Caco-2 (cell line): ENCODE data around the gene TYK2. TPM values are rescaled to one million over a fixed set of nuclear protein-coding genes. Genes with fewer than 3 reads are reported as not detected.

Experiments used
- BruUV-seq: library from RNA; stranded (reverse); fragments of 400-500 nt; replicated peaks from 2 replicates; lab custom pipeline; 2021; lab: Mats Ljungman, UMichigan
- CTCF ChIA-PET: fragments of 300-600 bp; sonication (Branson Sonifier 250); formaldehyde crosslinking; loops from one replicate; lab custom pipeline; 2022; ENCODE audit warnings: antibody characterized with exemption; lab: Charles Lee
- POLR2A ChIA-PET: fragments of 300-600 bp; sonication (Branson Sonifier 250); formaldehyde crosslinking; loops from one replicate; lab custom pipeline; 2022; ENCODE audit warnings: antibody characterized with exemption; lab: Charles Lee
- DNase-seq, 2 experiments: peaks; one replicate each; pipeline versions ENCODE4 v3.0.0 to v3.0.0-alpha.2; 2020 to 2022
- H3K27me3 ChIP-seq: replicated peaks from 2 replicates; pipeline ENCODE4 v1.6.0; 2011; ENCODE audit warnings: low read length; ENCODE audit not compliant: control insufficient read depth, insufficient read depth
- H3K36me3 ChIP-seq: 2 replicates; pipeline ENCODE4 v1.5.1; 2011; ENCODE audit warnings: low read length; ENCODE audit not compliant: control insufficient read depth, insufficient read depth
- H3K4me1 ChIP-seq: fragments of 250-450 bp; sonication (Bioruptor Pico); 2 replicates; pipeline ENCODE4 v1.5.1; 2020; ENCODE audit warnings: mild to moderate bottlenecking
- H3K4me3 ChIP-seq: 2 replicates; pipeline ENCODE4 v1.5.1; 2011; ENCODE audit warnings: low read depth, mild to moderate bottlenecking, control low read depth, low read length
- H3K9me3 ChIP-seq: fragments of 250-450 bp; sonication (Bioruptor Pico); 2 replicates; pipeline ENCODE4 v1.5.1; 2020; ENCODE audit warnings: mild to moderate bottlenecking, moderate library complexity
- H3K27ac Mint-ChIP-seq: one replicate; pipeline ENCODE4 v1.8.0; 2022; ENCODE audit warnings: mixed read lengths; ENCODE audit not compliant: unreplicated experiment
- H3K27me3 Mint-ChIP-seq: one replicate; pipeline ENCODE4 v1.8.0; 2022; ENCODE audit warnings: mixed read lengths; ENCODE audit not compliant: insufficient read depth, unreplicated experiment
- H3K36me3 Mint-ChIP-seq: one replicate; pipeline ENCODE4 v1.8.0; 2022; ENCODE audit warnings: mild to moderate bottlenecking, mixed read lengths; ENCODE audit not compliant: insufficient read depth, unreplicated experiment
- H3K4me1 Mint-ChIP-seq: one replicate; pipeline ENCODE4 v1.8.0; 2022; ENCODE audit warnings: low read depth, mixed read lengths; ENCODE audit not compliant: unreplicated experiment
- H3K4me3 Mint-ChIP-seq: one replicate; pipeline ENCODE4 v1.8.0; 2022; ENCODE audit warnings: mild to moderate bottlenecking, moderate library complexity, mixed read lengths; ENCODE audit not compliant: unreplicated experiment
- H3K9me3 Mint-ChIP-seq: one replicate; pipeline ENCODE4 v1.8.0; 2022; ENCODE audit warnings: mixed read lengths; ENCODE audit not compliant: unreplicated experiment
- intact Hi-C: fragments of 100-400 bp; cut with micrococcal nuclease; formaldehyde crosslinking; loops from one replicate; pipeline ENCODE4 v1.10.0; 2022; ENCODE audit not compliant: unreplicated experiment
- microRNA-seq: library from miRNA; unstranded; fragments of <30 nt; microRNA quantifications from one replicate; pipeline ENCODE4 v1.2.0, GENCODE V29; 2022
- total RNA-seq: library from RNA; stranded (reverse); gene quantifications from 2 replicates; pipeline ENCODE4 v1.2.3, GENCODE V29; 2022
- TF ChIP-seq, protein P1 (sequence below), 2 experiments: fragments of 200-600 bp in 1 of 2; IDR thresholded peaks; 1 replicate in 1 of 2; 2 replicates in 1 of 2; pipeline versions ENCODE4 v1.5.1 to v1.8.0; 2011 to 2022; ENCODE audit warnings: antibody characterized with exemption in 1 of 2, control low read depth in 1 of 2, inconsistent platforms in 1 of 2, low read depth in 1 of 2, low read length in 1 of 2, mild to moderate bottlenecking in 1 of 2, moderate library complexity in 1 of 2; ENCODE audit not compliant: insufficient read depth in 1 of 2, severe bottlenecking in 1 of 2, unreplicated experiment in 1 of 2

Gene TYK2
- total RNA-seq, 1 experiment from 2014 or later: 134 TPM

DNA sequence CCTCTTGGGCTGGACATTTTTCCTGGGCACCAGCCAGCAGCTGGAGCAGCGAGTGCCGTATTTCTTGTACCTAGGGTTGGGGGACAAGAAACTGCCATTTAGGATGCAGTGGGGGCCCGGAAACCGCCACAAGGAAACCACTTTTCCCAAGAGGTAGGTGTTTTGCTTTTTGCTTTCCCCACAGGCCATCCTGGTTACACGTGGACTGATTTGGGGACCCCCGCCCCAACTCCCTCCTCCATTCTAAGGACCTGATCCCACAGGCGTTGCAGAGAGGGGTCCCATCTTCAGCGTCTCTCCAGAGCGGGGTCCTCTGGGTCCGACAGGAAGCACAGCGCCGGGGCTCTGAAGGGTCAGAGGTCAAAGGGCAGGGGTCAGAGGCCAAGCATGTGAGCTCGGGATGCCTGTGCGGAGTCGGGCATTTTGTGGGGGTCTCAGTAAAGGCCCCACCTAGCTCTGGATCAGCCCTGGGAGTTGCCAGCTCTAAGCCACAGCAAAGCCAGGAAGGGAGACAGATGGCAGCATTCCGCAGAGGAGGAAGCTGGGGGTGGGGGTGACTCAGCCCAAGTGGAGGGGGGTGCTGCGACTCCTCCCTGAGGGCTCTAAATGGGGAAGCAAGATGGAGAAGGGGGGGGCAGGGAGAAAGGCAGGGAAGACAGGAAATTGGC is 75.1 kb downstream of the TYK2 start:
- Mint-ChIP-seq H3K9me3 (no peaks in the 10 kb centered on the region), H3K27me3 (no peaks in the 10 kb centered on the region), H3K4me3 (no peak overlapping the region), H3K4me1 (no peaks in the 10 kb centered on the region), H3K27ac (no peak overlapping the region), H3K36me3 (no peaks in the 10 kb centered on the region)
- Histone ChIP-seq H3K4me3 (no peak overlapping the region), H3K9me3 (no peaks in the 10 kb centered on the region), H3K36me3 (no peaks in the 10 kb centered on the region), H3K27me3 (no peaks in the 10 kb centered on the region), H3K4me1 (no peaks in the 10 kb centered on the region)
- no TSS peak for BruUV-seq
- TF ChIP-seq, protein P1, sequence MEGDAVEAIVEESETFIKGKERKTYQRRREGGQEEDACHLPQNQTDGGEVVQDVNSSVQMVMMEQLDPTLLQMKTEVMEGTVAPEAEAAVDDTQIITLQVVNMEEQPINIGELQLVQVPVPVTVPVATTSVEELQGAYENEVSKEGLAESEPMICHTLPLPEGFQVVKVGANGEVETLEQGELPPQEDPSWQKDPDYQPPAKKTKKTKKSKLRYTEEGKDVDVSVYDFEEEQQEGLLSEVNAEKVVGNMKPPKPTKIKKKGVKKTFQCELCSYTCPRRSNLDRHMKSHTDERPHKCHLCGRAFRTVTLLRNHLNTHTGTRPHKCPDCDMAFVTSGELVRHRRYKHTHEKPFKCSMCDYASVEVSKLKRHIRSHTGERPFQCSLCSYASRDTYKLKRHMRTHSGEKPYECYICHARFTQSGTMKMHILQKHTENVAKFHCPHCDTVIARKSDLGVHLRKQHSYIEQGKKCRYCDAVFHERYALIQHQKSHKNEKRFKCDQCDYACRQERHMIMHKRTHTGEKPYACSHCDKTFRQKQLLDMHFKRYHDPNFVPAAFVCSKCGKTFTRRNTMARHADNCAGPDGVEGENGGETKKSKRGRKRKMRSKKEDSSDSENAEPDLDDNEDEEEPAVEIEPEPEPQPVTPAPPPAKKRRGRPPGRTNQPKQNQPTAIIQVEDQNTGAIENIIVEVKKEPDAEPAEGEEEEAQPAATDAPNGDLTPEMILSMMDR (IDR thresholded peaks at IDR 0.05; ENCODE audit: insufficient read depth in 1 of 2, low read depth in 1 of 2, low read length in 1 of 2, severe bottlenecking in 1 of 2, unreplicated experiment in 1 of 2): no peak
- intact Hi-C loops: no loop called here
- ChIA-PET CTCF (interaction anchor here (0.9 kb wide), 1 partner anchor 47 kb away, joined by 6 read pairs; no protein-coding TSS in a partner anchor), POLR2A (interaction anchor here (1.2 kb wide), 1 partner anchor 16 kb away, joined by 5 read pairs; no protein-coding TSS in a partner anchor)
- DNase-seq: no peak

Small RNA genes within 50 kb of the gene (microRNA-seq; reads per million reads assigned to microRNA genes)
- gene MIR1181: 1.3 reads per million

Other genes starting within 250 kb of the TYK2 start
- 144 and 171 TPM in 2 replicates for gene DNMT1, start 185.6 kb downstream of the TYK2 start, total RNA-seq
- 6.2 and 7.2 TPM in 2 replicates for gene S1PR2, start 149.2 kb downstream of the TYK2 start, total RNA-seq
- gene MRPL4, start 128.4 kb downstream of the TYK2 start, total RNA-seq: 85.9 and 87.4 TPM in 2 replicates
- gene ICAM1, start 109.5 kb downstream of the TYK2 start, total RNA-seq: 15.7 and 17.9 TPM in 2 replicates
- 9.0 and 9.4 TPM in 2 replicates for gene ICAM4, start 93.6 kb downstream of the TYK2 start, total RNA-seq
- gene ICAM5, start 90.6 kb downstream of the TYK2 start, total RNA-seq: 2.5 and 3.2 TPM in 2 replicates
- 2.5 and 3.8 TPM in 2 replicates for gene ZGLP1, start 70.8 kb downstream of the TYK2 start, total RNA-seq
- gene FDX2, start 64.6 kb downstream of the TYK2 start, total RNA-seq: 28.7 and 30.3 TPM in 2 replicates
- gene RAVER1, start 47.0 kb downstream of the TYK2 start, total RNA-seq: 53.9 and 55.1 TPM in 2 replicates
- gene ICAM3, start 40.9 kb downstream of the TYK2 start, total RNA-seq: 6.9 and 9.8 TPM in 2 replicates
- gene CDC37, start 23.0 kb upstream of the TYK2 start, total RNA-seq: 154 and 164 TPM in 2 replicates
- gene PDE4A, start 40.0 kb upstream of the TYK2 start, total RNA-seq: 3.6 and 3.7 TPM in 2 replicates
- gene KEAP1, start 122.8 kb upstream of the TYK2 start, total RNA-seq: 73.0 and 77.7 TPM in 2 replicates
- gene S1PR5, start 136.9 kb upstream of the TYK2 start, total RNA-seq: 0.57 and 0.67 TPM in 2 replicates
- gene ATG4D, start 163.3 kb upstream of the TYK2 start, total RNA-seq: 34.3 and 34.6 TPM in 2 replicates
- gene KRI1, start 185.4 kb upstream of the TYK2 start, total RNA-seq: 27.0 and 27.5 TPM in 2 replicates
- gene CDKN2D, start 188.4 kb upstream of the TYK2 start, total RNA-seq: 5.0 and 5.8 TPM in 2 replicates
- gene AP1M2, start 206.7 kb upstream of the TYK2 start, total RNA-seq: 191 and 196 TPM in 2 replicates
- 119 and 120 TPM in 2 replicates for gene SLC44A2, start 245.0 kb upstream of the TYK2 start, total RNA-seq